Subcutaneous adipose tissue (tissue), 4 donors: ENCODE results near the gene IFIT3. TPM values are rescaled to one million over a fixed set of nuclear protein-coding genes. Genes with fewer than 3 reads are reported as not detected.

Source experiments
- CTCF ChIP-seq: fragments of 450-650 bp; IDR thresholded peaks from one replicate; pipeline ENCODE4 v1.5.1; 2016; ENCODE audit warnings: low read depth, mild to moderate bottlenecking, control low read depth, antibody characterized with exemption, moderate library complexity
- total RNA-seq, 4 donors: library from RNA; depleted of rRNA; stranded (reverse); fragments of >200 nt; gene quantifications; one replicate each; pipeline ENCODE4 v1.1.0, GENCODE V29; 2016

IFIT3 gene
- total RNA-seq, 4 donors from 2014 or later, result 8.2 to 46.3 (median 27.6) TPM

DNA sequence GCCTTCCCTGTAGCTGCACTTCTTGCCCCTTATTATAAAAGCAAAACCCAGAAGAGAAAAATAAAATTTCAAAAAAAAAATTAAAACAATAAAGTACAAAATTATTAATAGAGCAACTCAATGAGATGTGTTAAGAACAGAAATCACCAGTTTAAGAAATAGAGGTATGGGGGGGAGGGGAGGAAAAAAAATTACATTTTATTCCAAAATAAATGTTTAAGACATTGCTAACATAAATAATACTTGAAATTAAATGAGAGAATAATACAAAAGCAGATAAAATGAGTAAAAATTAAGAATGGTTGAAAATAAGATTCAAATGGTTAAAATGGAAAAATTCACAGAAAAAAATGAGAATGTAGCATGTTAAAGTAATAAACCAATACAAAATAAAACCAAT, 22.9 kb upstream of the IFIT3 start:
- TF ChIP-seq CTCF, result no peak

GRCh38 chr10:89305766-89306433, 21.9 kb upstream of the IFIT3 start:
- no peak for TF ChIP-seq CTCF

GRCh38 chr10:89306434-89307268, 21.1 kb upstream of the IFIT3 start:
- TF ChIP-seq CTCF, result no peak

DNA sequence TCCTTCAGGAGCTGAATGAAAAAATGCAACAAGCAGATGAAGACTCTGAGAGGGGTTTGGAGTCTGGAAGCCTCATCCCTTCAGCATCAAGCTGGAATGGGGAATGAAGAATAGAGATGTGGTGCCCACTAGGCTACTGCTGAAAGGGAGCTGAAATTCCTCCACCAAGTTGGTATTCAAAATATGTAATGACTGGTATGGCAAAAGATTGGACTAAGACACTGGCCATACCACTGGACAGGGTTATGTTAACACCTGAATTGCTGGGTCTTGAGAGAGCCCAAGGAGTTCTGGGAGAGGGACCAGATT, 20.6 kb upstream of the IFIT3 start:
- TF ChIP-seq CTCF, result no peak

DNA sequence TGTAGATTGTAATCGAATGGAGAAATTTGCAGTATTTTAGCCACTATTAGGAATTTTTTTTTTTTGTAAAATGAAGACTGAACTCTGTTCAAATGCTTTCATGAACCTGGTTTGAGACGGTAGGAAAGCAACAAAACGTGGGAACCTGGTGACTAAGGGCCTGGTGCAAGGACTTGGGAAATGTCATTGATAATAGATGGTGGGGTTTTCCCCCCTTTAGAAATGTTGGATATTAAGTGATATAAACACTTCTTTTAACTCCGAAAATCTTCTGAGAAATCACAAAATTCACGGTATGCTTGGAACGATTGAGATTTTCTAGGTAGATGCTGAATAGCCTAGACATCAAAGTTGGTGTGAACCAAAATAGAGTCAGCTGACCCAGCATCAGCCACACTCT, 19.5 kb upstream of the IFIT3 start:
- no peak for TF ChIP-seq CTCF

- TF ChIP-seq CTCF, result no peak
These were observed 19.1 kb upstream of the IFIT3 start for GRCh38 chr10:89308736-89309135.

DNA sequence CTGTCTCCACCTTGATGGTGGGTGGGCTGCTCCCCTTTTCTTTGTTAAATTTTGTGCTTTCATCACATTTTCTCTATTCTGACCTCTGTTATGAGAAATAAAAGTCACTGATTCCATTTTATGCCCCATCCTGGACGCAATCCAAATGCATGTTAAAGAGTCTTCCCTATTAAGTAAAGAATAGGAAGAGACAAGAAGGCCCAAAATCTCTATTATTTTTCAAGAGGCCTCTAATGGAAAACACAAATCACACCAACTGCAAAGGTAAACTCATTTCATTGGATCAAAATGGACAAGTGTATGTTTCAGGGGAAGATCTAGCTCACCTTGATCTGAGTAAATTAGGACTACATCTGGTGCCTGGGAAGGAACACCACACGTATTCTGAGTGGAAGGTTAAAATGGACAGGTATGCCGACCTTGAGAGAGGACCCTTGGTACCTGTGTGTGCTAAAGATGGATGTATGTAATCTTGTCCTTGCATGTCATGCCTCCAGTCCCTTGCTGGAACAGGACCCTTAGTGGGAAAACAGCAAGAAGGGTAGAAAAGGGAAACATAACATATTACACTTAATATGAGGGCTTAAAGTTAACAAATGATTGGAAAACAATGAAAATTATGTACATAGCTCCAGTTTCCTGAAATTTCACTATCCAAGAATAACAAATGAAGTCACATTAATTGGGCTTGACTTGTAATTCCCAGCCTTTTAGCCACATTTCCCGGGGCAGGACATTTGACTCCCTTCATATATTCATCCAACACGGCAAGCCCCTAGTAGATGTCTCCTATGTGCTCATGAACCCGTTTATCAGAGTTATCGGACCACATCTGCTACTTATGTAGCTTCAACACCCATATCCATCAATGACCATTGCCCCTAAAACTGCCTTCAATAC, 18.4 kb upstream of the IFIT3 start:
- TF ChIP-seq CTCF, result no peak
